Measurements from ENCODE around the gene PLXDC2.
A peak's percentile ranks its signal among the peaks of the same experiment; 100 is the strongest.

PLXDC2 gene

DNA sequence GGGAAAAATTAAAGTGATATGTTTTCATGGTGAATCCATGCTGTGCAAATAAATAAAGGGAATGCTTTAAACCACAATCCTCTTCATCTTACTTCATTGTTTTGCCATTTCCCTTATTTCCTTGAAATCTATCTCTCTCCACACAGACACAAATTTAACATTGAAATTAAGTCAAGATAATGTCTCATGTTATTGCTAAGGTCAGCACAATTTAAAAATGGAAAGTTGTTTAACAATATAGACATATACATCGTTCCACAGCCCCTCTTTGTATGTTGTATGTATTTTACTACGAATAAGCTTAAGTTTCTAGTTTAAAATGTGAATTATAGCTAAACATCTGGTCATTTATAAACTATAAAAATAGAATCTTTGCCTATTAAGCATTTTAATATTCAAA is 256.9 kb downstream of the PLXDC2 start:
- DNase-seq = no peak

- no peak for DNase-seq
Observed at GRCh38 chr10:20075713-20076112, 259.5 kb downstream of the PLXDC2 start.

GRCh38 chr10:20084451-20084850 is 268.2 kb downstream of the PLXDC2 start:
- DNase-seq = no peak

GRCh38 chr10:20085115-20085514 is 268.9 kb downstream of the PLXDC2 start:
- DNase-seq = no peak

DNA sequence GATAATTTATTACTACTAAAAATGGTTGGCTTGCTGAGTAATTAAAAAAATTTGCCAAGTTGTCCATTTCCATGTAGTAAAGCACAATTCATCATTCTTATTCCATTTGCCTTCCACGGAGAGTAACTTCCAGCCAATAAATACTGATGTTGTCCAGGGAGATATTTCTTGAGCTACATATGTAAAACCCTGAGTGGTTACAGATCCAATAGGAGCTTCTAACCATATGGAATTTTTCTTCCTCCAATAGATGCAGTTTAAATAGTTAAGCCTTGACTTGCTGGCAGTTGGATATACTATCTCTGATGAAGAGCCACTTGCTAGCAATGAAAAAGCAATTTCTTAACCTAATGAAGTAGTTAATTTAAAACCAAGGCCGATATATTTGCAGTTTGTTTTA is 271.1 kb downstream of the PLXDC2 start:
- no peak for DNase-seq

- DNase-seq = no peak
Observed at GRCh38 chr10:20088061-20088701, 271.9 kb downstream of the PLXDC2 start.

DNA sequence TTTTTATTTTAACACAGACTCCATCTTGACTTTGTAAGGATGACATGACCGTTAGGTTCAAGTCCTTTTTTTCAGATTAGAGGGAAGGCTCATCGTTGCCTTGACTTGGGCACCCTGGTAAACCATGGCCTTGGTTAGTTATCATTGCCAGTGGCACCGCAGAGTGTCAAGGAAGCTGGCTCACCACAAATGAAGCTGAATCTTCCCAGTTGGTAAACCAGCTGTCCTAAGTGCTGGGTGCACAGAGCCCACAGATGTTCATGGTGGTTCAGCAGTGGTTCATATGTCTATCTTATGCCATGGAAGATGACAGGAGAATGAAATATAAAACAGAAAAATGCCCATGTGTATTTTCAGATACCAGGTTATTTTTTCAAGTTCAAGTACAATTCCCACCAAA is 273.6 kb downstream of the PLXDC2 start:
- no peak for DNase-seq

DNA sequence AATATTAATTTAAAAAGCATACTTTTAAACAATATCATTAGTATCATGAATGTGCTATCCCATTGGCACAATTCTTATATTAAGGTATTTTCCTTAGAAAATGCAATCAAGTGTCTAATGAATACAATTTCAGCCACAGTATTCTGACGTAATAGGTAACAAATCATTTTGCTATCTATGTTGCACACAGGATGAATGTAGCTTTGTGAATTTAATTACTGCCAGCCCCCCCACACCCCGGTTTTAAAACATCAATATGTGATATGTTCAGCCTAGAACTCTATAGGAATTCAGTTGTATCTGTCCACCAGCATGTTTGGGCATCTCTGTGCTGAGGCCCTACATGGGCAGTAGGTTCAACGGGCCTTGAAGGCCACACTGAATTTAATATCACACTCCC is 274.6 kb downstream of the PLXDC2 start:
- DNase-seq = no peak

DNA sequence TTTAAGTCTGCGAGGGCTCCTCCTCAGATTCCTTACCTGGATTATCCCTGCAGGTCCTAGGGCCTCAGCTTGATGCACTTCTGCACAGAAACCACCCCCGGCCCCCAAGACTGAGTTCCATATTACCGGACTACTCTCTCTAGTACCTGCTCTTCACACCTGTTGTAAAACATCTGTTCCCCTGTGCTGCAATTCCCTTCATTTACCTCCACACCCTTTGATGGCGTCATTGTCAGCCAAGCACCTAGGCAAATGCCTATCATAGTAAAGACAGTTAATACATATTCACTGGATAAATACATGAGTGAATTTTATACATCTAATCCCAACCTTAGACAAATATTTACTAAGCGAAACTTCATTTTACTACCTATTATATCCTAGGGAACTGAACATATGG is 275.5 kb downstream of the PLXDC2 start:
- DNase-seq = peak; percentile 17 to 32

- DNase-seq = no peak
Observed at GRCh38 chr10:20093600-20093999, 277.4 kb downstream of the PLXDC2 start.

- no peak for DNase-seq
Observed at GRCh38 chr10:20094226-20094976, 278.2 kb downstream of the PLXDC2 start.

DNA sequence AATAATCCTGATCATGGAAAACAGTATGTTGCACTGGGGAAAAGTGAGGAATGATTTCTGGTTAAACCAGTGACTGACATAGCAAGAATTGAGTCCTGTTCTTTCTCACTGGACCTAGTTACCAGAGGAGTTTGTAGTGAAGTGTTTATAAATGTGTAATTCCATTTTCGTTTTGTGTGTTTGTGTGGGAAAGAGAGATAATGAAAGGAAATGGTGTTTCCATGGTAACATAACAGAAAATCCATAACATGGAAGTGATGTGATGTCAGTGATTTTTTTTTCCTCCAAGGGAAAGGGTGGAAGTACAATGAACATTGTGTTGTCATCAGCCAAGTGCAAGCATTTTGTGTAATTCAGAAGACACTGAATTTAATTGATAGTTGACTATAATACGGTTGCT is 283.9 kb downstream of the PLXDC2 start:
- DNase-seq = no peak

DNA sequence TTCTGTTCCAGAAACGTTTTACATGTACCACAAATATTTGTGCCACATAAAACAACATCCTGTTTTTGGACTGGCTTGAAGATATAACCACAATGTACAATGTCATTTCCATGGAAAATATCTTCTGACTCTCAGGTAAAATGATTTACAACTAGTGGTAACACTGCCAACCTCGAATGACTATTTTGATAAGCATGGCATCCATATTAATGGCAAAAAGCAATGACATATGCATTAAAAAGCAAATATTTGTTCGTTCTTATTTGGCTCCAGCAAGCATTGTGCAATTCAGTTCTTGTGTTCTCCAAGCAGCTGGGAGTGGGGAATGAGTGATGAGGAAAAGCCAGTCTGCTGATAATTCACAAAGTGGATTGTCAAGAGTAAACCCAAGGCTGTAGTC is 289.0 kb downstream of the PLXDC2 start:
- no peak for DNase-seq

- DNase-seq = no peak
Observed at GRCh38 chr10:20105931-20106330, 289.7 kb downstream of the PLXDC2 start.

- DNase-seq = no peak
Observed at GRCh38 chr10:20108021-20108420, 291.8 kb downstream of the PLXDC2 start.

GRCh38 chr10:20109613-20110012 is 293.4 kb downstream of the PLXDC2 start:
- DNase-seq = no peak

- DNase-seq = no peak
Observed at GRCh38 chr10:20110125-20111100, 294.2 kb downstream of the PLXDC2 start.

GRCh38 chr10:20114179-20114578 is 297.9 kb downstream of the PLXDC2 start:
- DNase-seq = no peak

- DNase-seq = no peak
Observed at GRCh38 chr10:20115894-20116293, 299.7 kb downstream of the PLXDC2 start.

DNA sequence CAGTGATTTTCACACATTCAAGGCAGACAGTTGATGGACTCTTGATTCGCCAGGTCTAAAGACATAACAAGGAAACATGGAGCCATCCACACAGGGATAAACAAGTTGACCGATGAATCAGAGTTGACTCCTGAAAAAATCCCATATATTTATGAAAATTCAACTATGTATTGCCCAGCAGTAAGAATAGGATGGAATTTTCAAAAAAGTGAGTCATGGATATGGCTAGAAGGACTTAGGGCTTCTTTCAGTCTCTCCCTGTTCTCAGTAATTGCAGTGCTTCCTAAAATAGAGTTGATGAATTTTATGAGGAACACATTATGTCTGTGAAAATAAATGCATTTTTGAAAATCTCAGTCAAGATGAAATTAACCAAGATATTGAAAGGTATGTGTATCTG is 301.2 kb downstream of the PLXDC2 start:
- DNase-seq = no peak

DNA sequence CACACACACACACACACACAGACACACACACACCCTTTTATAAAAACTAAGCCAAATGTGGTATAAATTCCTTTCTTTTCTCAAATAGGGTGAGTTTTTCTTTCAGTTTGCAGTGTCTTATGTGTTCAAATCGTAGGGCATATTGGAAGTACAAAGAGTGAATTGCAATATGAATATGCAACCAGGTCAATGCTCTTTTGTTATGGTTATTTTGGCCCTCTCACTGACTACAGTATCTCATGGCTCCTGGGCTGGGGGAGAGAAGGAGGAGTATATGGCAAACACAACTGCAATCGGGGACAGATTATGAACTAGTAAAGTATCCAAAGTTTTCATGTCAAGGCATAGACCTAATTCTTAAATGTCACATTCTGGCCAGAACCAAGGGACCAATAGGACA is 301.9 kb downstream of the PLXDC2 start:
- DNase-seq = no peak

DNA sequence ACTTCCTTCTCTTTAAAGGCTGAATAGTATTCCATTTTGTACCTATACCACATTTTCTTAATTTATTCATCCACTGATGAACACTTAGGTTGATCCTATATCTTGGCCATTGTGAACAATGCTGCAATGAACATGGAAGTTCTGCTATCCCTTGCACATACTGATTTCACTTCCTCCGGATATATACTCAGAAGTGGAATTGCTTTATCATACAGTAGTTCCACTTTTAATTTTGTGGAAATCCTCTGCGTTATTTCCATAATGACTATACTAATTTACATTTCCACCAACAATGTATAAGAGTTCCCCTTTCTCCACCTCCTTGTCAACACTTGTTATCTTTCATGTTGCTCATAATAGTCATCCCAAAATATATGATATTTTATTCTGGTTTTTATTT is 312.6 kb downstream of the PLXDC2 start:
- no peak for DNase-seq

- DNase-seq = no peak
Observed at GRCh38 chr10:20132816-20133215, 316.6 kb downstream of the PLXDC2 start.
